WTC11 (cell line): Measurements from ENCODE around the gene RBM7. TPM values are rescaled to one million over a fixed set of nuclear protein-coding genes. Genes with fewer than 3 reads are reported as not detected.

Experiments used
- ATAC-seq: fragments of 200-7000 bp; cut with Tn5 transposase; 2 replicates; pipeline ENCODE4 v1.10.0; 2021; ENCODE audit warnings: mild to moderate bottlenecking, moderate library complexity
- CTCF ChIA-PET: fragments of 300-600 bp; sonication (Branson Sonifier 250); formaldehyde crosslinking; loops from one replicate; lab custom pipeline; 2021; ENCODE audit warnings: antibody characterized with exemption; lab: Charles Lee
- POLR2A ChIA-PET: fragments of 350-600 bp; sonication (Branson Sonifier 250); formaldehyde crosslinking; loops from one replicate; lab custom pipeline; 2021; ENCODE audit warnings: antibody characterized with exemption; lab: Charles Lee
- DNase-seq: peaks from one replicate; pipeline ENCODE4 v3.0.0; 2021; ENCODE audit warnings: low spot score
- H3K27ac Mint-ChIP-seq: 2 replicates; pipeline ENCODE4 v1.8.0; 2021; ENCODE audit warnings: mixed read lengths
- H3K27me3 Mint-ChIP-seq: 2 replicates; pipeline ENCODE4 v1.8.0; 2021; ENCODE audit warnings: low read depth, mild to moderate bottlenecking, moderate library complexity, mixed read lengths
- H3K36me3 Mint-ChIP-seq: 2 replicates; pipeline ENCODE4 v1.8.0; 2021; ENCODE audit warnings: mixed read lengths
- H3K4me1 Mint-ChIP-seq: 2 replicates; pipeline ENCODE4 v1.8.0; 2022; ENCODE audit warnings: mixed read lengths
- H3K4me3 Mint-ChIP-seq: 2 replicates; pipeline ENCODE4 v1.8.0; 2021; ENCODE audit warnings: mild to moderate bottlenecking, moderate library complexity, mixed read lengths
- H3K9me3 Mint-ChIP-seq: 2 replicates; pipeline ENCODE4 v1.8.0; 2021; ENCODE audit warnings: mixed read lengths
- ATF6 ChIP-seq: sonication (generic); formaldehyde crosslinking; IDR thresholded peaks from 2 replicates; pipeline ENCODE4 v1.8.1; 2023; ENCODE audit warnings: mild to moderate bottlenecking, missing genetic modification reagents
- CTCF ChIP-seq: fragments of 200-600 bp; IDR thresholded peaks from 2 replicates; pipeline ENCODE4 v1.8.0; 2022; ENCODE audit warnings: antibody characterized with exemption
- EMX1 ChIP-seq: fragments of 250-450 bp; sonication (Bioruptor Pico); IDR thresholded peaks from 2 replicates; pipeline ENCODE4 v1.8.0; 2021; ENCODE audit warnings: mild to moderate bottlenecking
- FOXJ3 ChIP-seq: sonication (generic); formaldehyde crosslinking; IDR thresholded peaks from 2 replicates; pipeline ENCODE4 v1.9.0; 2021; ENCODE audit warnings: missing genetic modification reagents, mild to moderate bottlenecking, borderline replicate concordance
- GTF2I ChIP-seq: fragments of 250-450 bp; sonication (Bioruptor Pico); conservative IDR thresholded peaks from 2 replicates; pipeline ENCODE4 v1.4.0; 2021; ENCODE audit warnings: mild to moderate bottlenecking
- HMGXB4 ChIP-seq: sonication (generic); formaldehyde crosslinking; IDR thresholded peaks from 2 replicates; pipeline ENCODE4 v1.8.1; 2023; ENCODE audit warnings: mild to moderate bottlenecking, moderate library complexity, missing genetic modification reagents
- OVOL2 ChIP-seq: fragments of 250-450 bp; sonication (Bioruptor Pico); IDR thresholded peaks from 2 replicates; pipeline ENCODE4 v1.9.0; 2021; ENCODE audit warnings: mild to moderate bottlenecking, borderline replicate concordance
- SMAD4 ChIP-seq: sonication (generic); formaldehyde crosslinking; IDR thresholded peaks from 2 replicates; pipeline ENCODE4 v1.8.0; 2022; ENCODE audit warnings: mild to moderate bottlenecking, missing genetic modification reagents
- SP1 ChIP-seq: sonication (generic); formaldehyde crosslinking; conservative IDR thresholded peaks from 2 replicates; pipeline ENCODE4 v1.8.1; 2022; ENCODE audit warnings: missing genetic modification reagents
- TCF7 ChIP-seq: sonication (generic); formaldehyde crosslinking; IDR thresholded peaks from 2 replicates; pipeline ENCODE4 v1.8.0; 2022; ENCODE audit warnings: mild to moderate bottlenecking, low read depth, missing genetic modification reagents, moderate library complexity
- USF1 ChIP-seq: sonication (generic); formaldehyde crosslinking; IDR thresholded peaks from 2 replicates; pipeline ENCODE4 v1.8.0; 2022; ENCODE audit warnings: mild to moderate bottlenecking, missing genetic modification reagents
- ZBTB21 ChIP-seq: sonication (generic); formaldehyde crosslinking; IDR thresholded peaks from 2 replicates; pipeline ENCODE4 v1.8.1; 2023; ENCODE audit warnings: mild to moderate bottlenecking, missing genetic modification reagents, borderline replicate concordance
- ZNF121 ChIP-seq: sonication (generic); formaldehyde crosslinking; IDR thresholded peaks from 2 replicates; pipeline ENCODE4 v1.8.0; 2023; ENCODE audit warnings: missing genetic modification reagents
- ZNF263 ChIP-seq: sonication (generic); formaldehyde crosslinking; IDR thresholded peaks from 2 replicates; pipeline ENCODE4 v1.8.1; 2022; ENCODE audit warnings: low read depth, mild to moderate bottlenecking, moderate library complexity, missing genetic modification reagents
- ZNF425 ChIP-seq: fragments of 250-450 bp; sonication (Bioruptor Pico); conservative IDR thresholded peaks from 2 replicates; pipeline ENCODE4 v1.9.0; 2021; ENCODE audit warnings: mild to moderate bottlenecking
- total RNA-seq: library from RNA; stranded (reverse); gene quantifications from 3 replicates; pipeline ENCODE4 v1.2.3, GENCODE V29; 2021

Gene RBM7
- total RNA-seq, 1 experiment from 2014 or later, result 38.1 TPM

- ATAC-seq (no peak), DNase-seq (no peak)
- Mint-ChIP-seq H3K27me3 (no peaks in the 10 kb centered on the region), H3K27ac (no peak overlapping the region), H3K36me3 (no peaks in the 10 kb centered on the region), H3K4me1 (peaks cover 25% of the 10 kb centered on the region), H3K9me3 (peaks cover 4% of the 10 kb centered on the region), H3K4me3 (no peak overlapping the region)
- TF ChIP-seq GTF2I (CRISPR knock-in tag) (no peak), ATF6 (CRISPR knock-in tag) (no peak), HMGXB4 (no peak), SP1 (CRISPR knock-in tag) (no peak), ZNF263 (CRISPR knock-in tag) (no peak), TCF7 (no peak), ZNF425 (CRISPR knock-in tag) (no peak), EMX1 (CRISPR knock-in tag) (no peak), USF1 (CRISPR knock-in tag) (no peak), SMAD4 (CRISPR knock-in tag) (no peak), FOXJ3 (CRISPR knock-in tag) (no peak), OVOL2 (CRISPR knock-in tag) (no peak), ZBTB21 (CRISPR knock-in tag) (no peak)
- ChIA-PET POLR2A (interaction anchor here (0.6 kb wide), 1 partner anchor 151 kb away, joined by 5 read pairs; no protein-coding TSS in a partner anchor), CTCF (interaction anchor here (0.6 to 1.7 kb wide), 4 partner anchors 53 to 817 kb away, joined by 3 to 5 read pairs (median 4); no protein-coding TSS in a partner anchor)
Observed at GRCh38 chr11:114392735-114393667, 7.5 kb upstream of the RBM7 start.

GRCh38 chr11:114395736-114396135 lies 4.7 kb upstream of the RBM7 start:
- no peak overlapping the region for H3K4me3 Mint-ChIP-seq
- peak overlapping the region; percentile 67; the same call in 1 of the 2 replicates for H3K27ac Mint-ChIP-seq
- ChIA-PET CTCF (interaction anchor here (0.8 to 1.3 kb wide), 7 partner anchors 9 to 115 kb away, joined by 3 to 6 read pairs (median 4); no protein-coding TSS in a partner anchor), POLR2A (no interaction called here)
- H3K9me3 Mint-ChIP-seq, result peaks cover 4% of the 10 kb centered on the region
- H3K36me3 Mint-ChIP-seq, result no peaks in the 10 kb centered on the region
- ATAC-seq, result peak; percentile 47
- TF ChIP-seq CTCF (no peak), ZNF121 (CRISPR knock-in tag) (peak; percentile 96)
- H3K27me3 Mint-ChIP-seq, result no peaks in the 10 kb centered on the region
- H3K4me1 Mint-ChIP-seq, result peaks cover 44% of the 10 kb centered on the region
- DNase-seq, result peak; percentile 26
